GM12872 (cell line): ENCODE measurements around the gene SOD3.

Source experiments
- TF ChIP-seq, protein P1 (sequence below): IDR thresholded peaks from 3 replicates; pipeline ENCODE4 v1.5.1; 2011; ENCODE audit warnings: low read depth, mild to moderate bottlenecking, low read length, moderate library complexity; ENCODE audit not compliant: insufficient read depth

The SOD3 gene

DNA sequence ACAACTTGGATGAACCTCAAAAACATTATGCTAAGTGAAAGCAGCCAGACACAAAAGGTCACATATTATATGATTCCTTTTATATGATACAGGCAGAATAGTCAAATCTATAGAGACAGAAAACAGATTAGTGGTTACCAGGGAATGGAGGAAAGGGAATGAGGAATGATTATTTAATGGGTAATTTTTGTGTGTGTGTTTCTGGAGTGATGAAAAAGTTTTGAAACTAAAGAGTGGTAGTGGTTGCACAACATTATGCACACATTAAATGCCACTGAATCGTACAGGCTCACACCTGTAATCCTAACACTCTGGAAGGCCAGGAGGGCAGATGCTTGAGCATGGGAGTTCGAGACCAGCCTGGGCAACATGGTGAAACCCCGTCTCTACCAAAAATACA lies 19.6 kb upstream of the SOD3 start:
- TF ChIP-seq, protein P1, sequence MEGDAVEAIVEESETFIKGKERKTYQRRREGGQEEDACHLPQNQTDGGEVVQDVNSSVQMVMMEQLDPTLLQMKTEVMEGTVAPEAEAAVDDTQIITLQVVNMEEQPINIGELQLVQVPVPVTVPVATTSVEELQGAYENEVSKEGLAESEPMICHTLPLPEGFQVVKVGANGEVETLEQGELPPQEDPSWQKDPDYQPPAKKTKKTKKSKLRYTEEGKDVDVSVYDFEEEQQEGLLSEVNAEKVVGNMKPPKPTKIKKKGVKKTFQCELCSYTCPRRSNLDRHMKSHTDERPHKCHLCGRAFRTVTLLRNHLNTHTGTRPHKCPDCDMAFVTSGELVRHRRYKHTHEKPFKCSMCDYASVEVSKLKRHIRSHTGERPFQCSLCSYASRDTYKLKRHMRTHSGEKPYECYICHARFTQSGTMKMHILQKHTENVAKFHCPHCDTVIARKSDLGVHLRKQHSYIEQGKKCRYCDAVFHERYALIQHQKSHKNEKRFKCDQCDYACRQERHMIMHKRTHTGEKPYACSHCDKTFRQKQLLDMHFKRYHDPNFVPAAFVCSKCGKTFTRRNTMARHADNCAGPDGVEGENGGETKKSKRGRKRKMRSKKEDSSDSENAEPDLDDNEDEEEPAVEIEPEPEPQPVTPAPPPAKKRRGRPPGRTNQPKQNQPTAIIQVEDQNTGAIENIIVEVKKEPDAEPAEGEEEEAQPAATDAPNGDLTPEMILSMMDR, result no peak

DNA sequence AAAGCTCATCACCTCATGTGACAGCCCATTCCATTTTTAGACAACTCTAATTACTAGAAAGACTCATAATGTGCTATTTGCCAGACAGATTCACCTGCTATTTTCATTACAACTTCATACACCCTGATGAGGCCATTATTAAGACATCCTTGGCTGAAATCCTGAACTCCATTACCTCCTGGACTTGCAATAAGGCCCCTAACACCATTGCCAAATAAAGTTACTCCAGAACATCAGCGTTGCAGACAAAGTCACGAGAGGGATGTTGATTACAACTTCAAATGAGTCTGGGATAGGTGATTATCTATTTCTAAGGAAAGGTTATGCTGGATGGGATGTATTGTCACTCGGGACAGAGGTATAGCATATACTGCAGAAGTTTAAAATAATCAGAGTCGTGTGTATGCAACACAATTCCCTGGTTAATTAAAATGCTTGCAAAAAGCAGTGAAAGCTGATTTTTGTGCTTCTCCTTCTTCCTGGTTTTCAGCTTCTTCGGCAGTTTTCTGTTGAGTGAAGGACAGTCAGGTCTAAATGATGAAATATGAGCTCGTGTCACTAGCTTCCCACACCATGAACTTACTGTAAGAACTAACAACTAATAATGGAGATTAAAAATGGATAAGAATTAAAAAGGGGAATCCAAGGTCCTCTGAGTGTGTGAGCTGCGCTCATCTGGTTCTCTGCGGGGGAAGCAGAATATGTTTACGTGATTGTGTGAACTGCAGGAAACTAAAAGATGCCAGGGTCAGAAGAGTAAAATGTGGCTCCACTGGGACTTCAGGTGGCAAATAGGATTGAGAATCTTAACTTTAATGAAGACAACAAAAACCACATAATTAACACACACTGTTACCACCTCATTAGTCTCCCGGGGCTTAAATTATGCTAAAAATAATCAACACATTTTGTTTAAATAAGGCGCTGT lies 17.6 kb upstream of the SOD3 start:
- TF ChIP-seq, protein P1, result no peak

DNA sequence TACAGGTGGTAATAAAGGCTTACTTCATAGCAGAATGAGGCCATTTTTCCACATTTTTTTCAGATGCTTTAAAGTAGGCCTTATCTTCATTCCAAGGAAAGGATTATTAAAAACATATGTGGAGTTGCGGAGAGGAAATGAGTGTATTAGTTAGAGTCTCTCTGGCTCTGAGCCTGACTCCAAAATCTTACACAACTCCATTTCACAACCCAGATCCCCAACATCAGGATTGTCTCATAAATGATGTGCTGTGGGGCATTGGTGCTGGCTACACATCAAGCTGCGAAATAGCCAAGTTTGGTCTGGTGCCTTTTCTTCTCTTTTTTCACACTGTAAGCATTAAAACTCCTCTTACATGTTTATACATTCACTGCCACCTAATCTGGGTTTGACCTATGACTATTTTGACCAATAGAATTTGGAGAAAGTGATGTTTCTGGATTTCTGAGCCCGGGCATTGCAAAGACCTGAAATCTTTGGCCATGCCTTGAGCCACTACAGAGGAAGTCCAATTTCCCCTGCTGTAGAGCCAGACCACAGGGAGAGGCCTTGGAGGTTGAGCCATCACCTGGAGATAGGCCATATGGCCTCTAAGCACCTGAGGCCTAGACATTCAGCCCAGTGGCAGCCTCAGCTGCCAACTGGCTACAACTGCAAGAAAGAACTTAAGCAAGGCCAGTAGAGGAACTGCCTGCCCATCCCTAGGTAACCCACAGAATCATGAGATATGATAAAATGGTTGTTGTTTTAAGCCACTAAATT lies 16.7 kb upstream of the SOD3 start:
- TF ChIP-seq, protein P1, result no peak

DNA sequence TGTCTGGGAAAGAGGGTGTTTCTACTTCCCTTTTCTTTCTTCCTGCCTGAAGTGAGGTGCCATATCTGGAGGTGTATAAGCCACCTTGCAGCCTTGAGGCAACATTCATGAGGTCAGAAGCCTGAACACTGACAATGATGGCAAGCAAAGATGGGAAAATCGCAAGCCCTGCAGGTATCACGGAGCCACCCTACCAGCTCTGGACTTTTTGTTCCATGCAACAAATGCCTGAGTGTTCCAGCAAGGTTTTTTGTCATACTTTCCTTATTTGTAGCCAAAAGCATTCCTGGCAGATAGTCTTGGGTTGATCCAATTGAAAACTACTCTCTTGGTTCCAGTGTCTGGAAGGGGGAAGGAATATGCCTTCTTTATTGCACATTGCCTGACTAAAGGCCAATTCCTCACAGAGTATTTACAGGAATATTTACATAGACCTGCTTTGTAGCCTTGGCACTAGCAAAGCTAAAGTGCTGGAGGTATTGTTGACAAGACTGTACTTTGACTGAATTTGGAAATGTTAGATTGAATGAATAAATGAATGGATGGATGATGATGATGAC lies 14.4 kb upstream of the SOD3 start:
- TF ChIP-seq, protein P1, result no peak

DNA sequence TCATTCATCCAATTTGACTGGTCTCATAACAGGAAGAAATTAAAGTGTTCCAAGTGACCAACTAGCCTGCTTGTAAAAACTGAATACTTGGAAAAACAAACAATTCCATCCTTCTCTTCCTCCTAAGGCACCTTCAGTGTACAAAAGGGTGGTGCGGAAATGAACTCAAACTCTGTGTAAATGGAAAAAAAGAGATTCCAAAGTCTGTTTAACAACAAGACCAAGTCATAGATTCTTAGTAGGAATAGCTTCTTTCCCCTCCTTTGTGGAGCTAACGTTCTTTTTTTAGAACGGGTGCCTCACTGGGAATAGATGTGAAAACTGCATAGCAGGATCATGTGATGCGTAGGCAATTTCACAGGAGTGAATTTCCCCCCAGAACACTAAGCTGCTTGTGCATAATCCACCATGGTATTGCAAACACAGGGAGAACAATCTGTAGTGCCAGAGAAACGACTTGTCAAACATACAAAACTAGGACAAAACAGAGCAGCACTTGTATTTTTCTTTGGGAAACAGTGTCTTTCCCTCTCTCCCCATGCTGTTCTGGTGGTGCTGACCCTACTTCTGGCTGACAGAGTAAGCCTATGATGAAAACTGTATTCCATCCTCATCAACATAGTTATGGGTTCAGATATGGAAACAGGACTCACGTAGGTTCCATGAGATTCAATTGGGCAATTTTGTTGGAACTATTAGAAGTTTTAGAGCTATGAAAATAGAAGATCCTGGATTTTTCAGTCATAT lies 13.2 kb upstream of the SOD3 start:
- TF ChIP-seq, protein P1, result no peak

DNA sequence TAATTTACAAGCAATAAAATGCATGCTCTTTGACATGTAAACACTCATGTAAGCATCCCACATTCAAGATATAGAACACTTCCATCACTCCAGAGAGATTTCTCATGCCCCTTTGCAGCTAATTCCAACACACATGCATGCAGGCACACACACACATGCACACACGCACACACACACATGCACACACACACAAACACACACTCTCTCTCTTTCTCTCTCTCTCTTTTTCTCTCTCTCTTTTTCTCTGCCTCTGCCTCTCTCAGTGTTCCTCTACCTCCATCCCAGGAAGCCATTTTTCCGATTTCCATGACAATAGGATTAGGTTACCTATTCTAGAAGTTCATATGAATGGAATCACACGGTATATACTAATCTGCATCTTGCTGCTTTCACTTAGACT lies 11.9 kb upstream of the SOD3 start:
- TF ChIP-seq, protein P1, result no peak
